ENCODE measurements around the gene EEF2K.
"Not testable (repeated sequence)": the region's sequence is repeated elsewhere in the genome, so short reads cannot be mapped to it uniquely, and the experiment has no call there.

The EEF2K gene

DNA sequence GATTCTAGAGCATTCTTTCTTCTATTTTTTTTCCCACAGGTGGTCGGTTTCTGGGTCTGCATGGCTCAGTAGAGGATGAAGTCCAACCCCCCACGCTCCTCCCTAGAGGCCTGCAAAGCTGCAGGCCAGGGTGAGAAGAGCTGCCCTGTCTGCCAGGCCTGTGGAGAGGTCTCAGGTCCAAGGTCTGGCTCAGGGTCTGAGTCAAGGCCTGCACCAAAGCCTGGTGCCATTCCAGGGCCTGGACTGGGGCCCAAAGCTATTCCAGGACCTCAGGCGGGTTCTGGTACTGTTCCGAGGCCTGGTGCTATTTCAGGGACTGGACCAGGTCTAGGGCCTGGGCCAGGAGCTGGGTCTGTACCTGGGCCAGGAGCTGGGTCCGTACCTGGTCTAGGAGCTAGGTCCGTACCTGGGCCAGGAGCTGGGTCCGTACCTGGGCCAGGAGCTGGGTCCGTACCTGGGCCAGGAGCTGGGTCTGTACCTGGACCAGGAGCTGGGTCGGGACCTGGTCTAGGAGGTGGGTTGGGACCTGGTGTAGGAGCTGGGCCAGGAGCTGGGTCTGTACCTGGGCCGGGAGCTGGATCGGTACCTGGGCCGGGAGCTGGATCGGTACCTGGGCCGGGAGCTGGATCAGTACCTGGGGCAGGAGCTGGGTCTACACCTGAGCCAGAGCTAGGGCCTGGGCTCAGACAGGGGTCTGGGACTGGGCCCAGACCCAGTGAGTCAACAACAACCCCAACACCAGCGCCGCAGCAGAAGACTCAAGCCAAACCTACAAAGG is 40.4 kb upstream of the EEF2K start:
- no peak overlapping the region for H3K4me3 ChIP-seq (ENCODE audit: low read depth, low read length)
- TF ChIP-seq, protein P1, sequence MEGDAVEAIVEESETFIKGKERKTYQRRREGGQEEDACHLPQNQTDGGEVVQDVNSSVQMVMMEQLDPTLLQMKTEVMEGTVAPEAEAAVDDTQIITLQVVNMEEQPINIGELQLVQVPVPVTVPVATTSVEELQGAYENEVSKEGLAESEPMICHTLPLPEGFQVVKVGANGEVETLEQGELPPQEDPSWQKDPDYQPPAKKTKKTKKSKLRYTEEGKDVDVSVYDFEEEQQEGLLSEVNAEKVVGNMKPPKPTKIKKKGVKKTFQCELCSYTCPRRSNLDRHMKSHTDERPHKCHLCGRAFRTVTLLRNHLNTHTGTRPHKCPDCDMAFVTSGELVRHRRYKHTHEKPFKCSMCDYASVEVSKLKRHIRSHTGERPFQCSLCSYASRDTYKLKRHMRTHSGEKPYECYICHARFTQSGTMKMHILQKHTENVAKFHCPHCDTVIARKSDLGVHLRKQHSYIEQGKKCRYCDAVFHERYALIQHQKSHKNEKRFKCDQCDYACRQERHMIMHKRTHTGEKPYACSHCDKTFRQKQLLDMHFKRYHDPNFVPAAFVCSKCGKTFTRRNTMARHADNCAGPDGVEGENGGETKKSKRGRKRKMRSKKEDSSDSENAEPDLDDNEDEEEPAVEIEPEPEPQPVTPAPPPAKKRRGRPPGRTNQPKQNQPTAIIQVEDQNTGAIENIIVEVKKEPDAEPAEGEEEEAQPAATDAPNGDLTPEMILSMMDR (IDR thresholded peaks at IDR 0.05; ENCODE audit: low read depth, low read length) = no peak
- DNase-seq (ENCODE audit: low read depth, low spot score) = no peak
- in situ Hi-C loops (cut with HindIII; ENCODE audit: low sequenced_read_pairs) = no loop called here

DNA sequence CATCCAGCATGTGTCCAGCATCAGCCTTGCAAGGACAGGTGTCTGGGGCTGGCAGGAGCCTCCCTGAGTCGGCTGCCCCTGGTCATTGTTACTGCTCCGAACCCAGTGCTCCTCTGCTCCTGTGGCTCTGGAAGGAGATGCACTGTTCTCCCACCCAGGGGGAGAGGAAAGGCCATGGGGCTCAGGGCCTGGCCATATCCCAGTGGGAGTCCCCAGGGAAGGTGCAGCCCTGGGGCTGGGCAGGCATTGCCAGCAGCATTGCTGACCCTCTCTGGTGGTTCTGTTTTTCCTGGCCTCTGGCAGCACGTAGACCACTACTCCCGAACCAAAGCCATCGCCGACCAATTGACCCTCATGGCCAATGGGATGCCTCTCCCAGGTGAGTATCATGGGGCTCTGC is 34.1 kb upstream of the EEF2K start:
- in situ Hi-C loops (cut with HindIII; ENCODE audit: low sequenced_read_pairs) = no loop called here
- TF ChIP-seq, protein P1 (IDR thresholded peaks at IDR 0.05; ENCODE audit: low read depth, low read length) = no peak
- no peak overlapping the region for H3K4me3 ChIP-seq (ENCODE audit: low read depth, low read length)
- no peak for DNase-seq (ENCODE audit: low read depth, low spot score)

DNA sequence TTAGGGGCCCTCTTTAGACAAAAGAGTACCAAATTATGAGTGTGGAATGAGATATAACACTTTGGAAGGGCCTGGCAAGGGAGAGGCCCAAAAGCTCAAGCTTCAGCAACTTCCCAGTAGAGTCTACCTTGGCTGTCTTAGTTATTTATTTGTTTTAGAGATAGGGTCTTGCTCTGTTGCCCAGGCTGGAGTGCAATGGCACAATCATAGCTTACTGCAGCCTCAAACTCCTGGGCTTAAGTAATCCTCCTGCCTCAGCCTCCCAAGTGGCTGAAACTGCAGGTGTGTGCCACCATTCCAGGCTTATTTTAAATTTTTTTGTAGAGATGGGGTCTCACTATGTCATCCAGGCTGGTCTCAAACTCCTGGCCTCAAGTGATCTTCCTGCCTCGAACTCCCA is 33.4 kb upstream of the EEF2K start:
- in situ Hi-C loops (cut with HindIII; ENCODE audit: low sequenced_read_pairs); DNase-seq (ENCODE audit: low read depth, low spot score); H3K4me3 ChIP-seq (ENCODE audit: low read depth, low read length): not testable (repeated sequence)

DNA sequence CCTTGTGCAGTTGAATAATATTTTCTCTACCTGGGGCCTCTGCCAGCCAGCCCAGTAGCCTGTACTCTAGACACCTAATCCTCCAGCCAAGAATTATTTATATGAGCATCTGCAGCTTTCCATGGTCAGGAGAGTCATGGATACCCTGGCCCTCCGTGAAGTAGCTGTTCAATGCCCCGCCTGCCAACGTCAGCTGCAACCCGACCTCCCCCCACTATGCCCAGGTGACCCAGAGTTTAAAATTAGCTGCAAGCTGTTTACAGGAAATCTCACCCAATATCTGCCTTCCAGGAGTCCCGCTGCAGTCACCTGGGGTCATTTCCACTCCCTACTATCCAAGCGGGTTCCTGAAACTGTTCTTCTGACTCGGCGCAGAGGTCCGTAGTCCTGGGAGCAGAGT is 31.4 kb upstream of the EEF2K start:
- in situ Hi-C loops (cut with HindIII; ENCODE audit: low sequenced_read_pairs) = no loop called here
- no peak for DNase-seq (ENCODE audit: low read depth, low spot score)
- H3K4me3 ChIP-seq (ENCODE audit: low read depth, low read length) = no peak overlapping the region
- TF ChIP-seq, protein P1 (IDR thresholded peaks at IDR 0.05; ENCODE audit: low read depth, low read length) = no peak

DNA sequence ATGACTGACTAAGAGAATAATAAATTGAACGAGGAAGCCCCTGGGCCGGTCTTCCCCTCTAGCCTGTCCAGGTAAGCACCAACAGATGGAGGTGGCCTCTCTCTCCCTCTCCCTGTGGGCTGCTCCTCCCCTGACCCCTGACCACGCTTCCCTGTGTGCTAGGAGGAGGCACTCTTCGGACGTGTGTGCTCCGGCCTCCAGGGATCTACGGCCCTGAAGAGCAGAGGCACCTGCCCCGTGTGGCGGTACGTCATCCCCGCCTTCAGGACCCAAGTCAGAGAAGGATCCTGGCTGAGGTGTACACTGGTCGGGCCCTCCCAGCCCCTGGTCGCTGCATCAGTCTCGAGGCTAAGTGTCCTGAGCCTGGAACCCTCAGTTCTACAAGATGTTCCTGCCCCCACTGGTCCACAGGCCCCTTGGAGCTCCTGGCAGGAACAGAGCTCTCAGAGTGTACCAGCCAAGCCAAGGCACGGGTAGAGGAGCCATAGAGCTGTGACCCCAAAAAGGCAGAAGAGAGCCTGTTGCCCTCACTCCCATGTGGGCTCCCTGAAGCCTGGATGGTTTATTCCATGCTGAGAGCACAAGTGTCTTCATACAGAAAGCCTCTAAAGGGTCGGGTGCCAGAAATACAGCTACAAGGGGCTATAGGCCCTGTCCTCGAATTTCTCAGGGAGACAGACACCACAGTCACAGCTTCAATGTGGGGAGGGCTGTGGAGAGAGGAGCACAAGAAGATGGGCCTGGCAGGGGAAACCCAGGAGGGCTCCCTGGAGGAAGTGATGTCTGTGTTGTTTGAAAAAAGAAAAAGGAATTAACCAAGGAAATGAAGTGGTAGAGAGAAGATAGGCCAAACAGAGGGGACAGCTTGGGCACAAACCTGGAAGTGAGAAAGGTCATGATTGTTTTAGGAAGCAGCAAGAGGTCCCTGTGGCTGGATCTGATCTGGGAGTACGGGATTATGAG is 27.8 kb upstream of the EEF2K start:
- TF ChIP-seq, protein P1 (IDR thresholded peaks at IDR 0.05; ENCODE audit: low read depth, low read length) = no peak
- no peak for DNase-seq (ENCODE audit: low read depth, low spot score)
- H3K4me3 ChIP-seq (ENCODE audit: low read depth, low read length) = no peak overlapping the region
- in situ Hi-C loops (cut with HindIII; ENCODE audit: low sequenced_read_pairs) = no loop called here

DNA sequence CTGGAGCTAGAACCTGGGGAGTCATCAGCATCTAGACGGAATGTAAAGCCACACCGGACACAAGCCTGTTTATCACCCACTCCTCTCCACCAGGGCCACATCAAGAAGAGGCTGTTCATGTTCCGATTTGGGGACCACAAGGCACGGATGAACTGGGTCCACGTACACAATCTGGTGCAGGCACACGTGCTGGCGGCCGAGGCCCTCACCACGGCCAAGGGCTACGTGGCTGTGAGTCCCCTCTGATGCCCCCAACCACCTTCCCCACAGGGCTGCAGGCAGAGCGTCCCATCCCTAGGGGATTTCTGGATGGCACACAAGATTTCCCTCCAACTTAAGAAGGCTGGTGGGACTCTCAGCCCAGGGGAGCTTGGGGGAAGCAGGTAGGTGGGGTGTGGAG is 24.7 kb upstream of the EEF2K start:
- no peak for DNase-seq (ENCODE audit: low read depth, low spot score)
- in situ Hi-C loops (cut with HindIII; ENCODE audit: low sequenced_read_pairs) = no loop called here
- no peak overlapping the region for H3K4me3 ChIP-seq (ENCODE audit: low read depth, low read length)
- TF ChIP-seq, protein P1 (IDR thresholded peaks at IDR 0.05; ENCODE audit: low read depth, low read length) = no peak

DNA sequence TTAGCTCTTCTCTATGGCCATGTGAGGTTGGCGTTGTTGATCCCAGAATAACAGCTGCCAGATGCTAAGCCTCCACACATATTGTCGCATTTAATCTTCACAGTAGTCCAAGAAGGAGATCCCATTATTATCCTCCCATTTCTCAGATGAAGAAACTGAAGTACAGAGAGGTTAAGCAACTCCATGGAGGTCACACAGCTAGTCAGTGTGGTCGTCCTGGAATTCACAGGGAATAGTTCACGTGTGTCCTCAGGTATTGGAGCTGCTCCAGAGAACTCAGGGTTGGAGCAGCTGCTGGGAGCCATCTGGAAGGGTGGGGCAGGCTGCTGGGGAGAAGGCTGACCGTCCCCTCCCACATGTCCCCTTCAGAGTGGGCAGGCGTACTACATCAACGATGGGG is 24.2 kb upstream of the EEF2K start:
- no peak for DNase-seq (ENCODE audit: low read depth, low spot score)
- no peak overlapping the region for H3K4me3 ChIP-seq (ENCODE audit: low read depth, low read length)
- TF ChIP-seq, protein P1 (IDR thresholded peaks at IDR 0.05; ENCODE audit: low read depth, low read length) = no peak
- in situ Hi-C loops (cut with HindIII; ENCODE audit: low sequenced_read_pairs) = no loop called here
